Calu3 (cell line): ENCODE results near the gene TMEM214. TPM values are rescaled to one million over a fixed set of nuclear protein-coding genes. Genes with fewer than 3 reads are reported as not detected.

ENCODE experiments used
- BruUV-seq: library from RNA; stranded (reverse); fragments of 400-500 nt; replicated peaks from 2 replicates; lab custom pipeline; 2021; lab: Mats Ljungman, UMichigan
- CTCF ChIA-PET: fragments of 300-600 bp; sonication (Branson Sonifier 250); formaldehyde crosslinking; loops from one replicate; lab custom pipeline; 2022; ENCODE audit warnings: antibody characterized with exemption; lab: Charles Lee
- DNase-seq: peaks from one replicate; pipeline ENCODE4 v3.0.0; 2022
- H3K27ac Mint-ChIP-seq: one replicate; pipeline ENCODE4 v1.8.0; 2022; ENCODE audit warnings: mixed read lengths; ENCODE audit not compliant: unreplicated experiment
- H3K27me3 Mint-ChIP-seq: one replicate; pipeline ENCODE4 v1.8.0; 2022; ENCODE audit warnings: mixed read lengths; ENCODE audit not compliant: unreplicated experiment
- H3K36me3 Mint-ChIP-seq: one replicate; pipeline ENCODE4 v1.8.0; 2022; ENCODE audit warnings: mild to moderate bottlenecking, moderate library complexity, mixed read lengths; ENCODE audit not compliant: insufficient read depth, unreplicated experiment
- H3K4me1 Mint-ChIP-seq: one replicate; pipeline ENCODE4 v1.8.0; 2022; ENCODE audit warnings: mild to moderate bottlenecking, low read depth, mixed read lengths; ENCODE audit not compliant: unreplicated experiment
- H3K4me3 Mint-ChIP-seq: one replicate; pipeline ENCODE4 v1.8.0; 2022; ENCODE audit warnings: mild to moderate bottlenecking, low read depth, moderate library complexity, mixed read lengths; ENCODE audit not compliant: unreplicated experiment
- H3K9me3 Mint-ChIP-seq: one replicate; pipeline ENCODE4 v1.8.0; 2022; ENCODE audit warnings: low read depth, mixed read lengths; ENCODE audit not compliant: unreplicated experiment
- intact Hi-C: fragments of 100-400 bp; cut with micrococcal nuclease; formaldehyde crosslinking; loops from one replicate; pipeline ENCODE4 v1.10.0; 2022; ENCODE audit not compliant: unreplicated experiment
- total RNA-seq: library from RNA; stranded (reverse); gene quantifications from 2 replicates; pipeline ENCODE4 v1.2.3, GENCODE V29; 2022
- TF ChIP-seq, protein P1 (sequence below): fragments of 200-600 bp; IDR thresholded peaks from one replicate; pipeline ENCODE4 v1.8.0; 2022; ENCODE audit warnings: antibody characterized with exemption; ENCODE audit not compliant: unreplicated experiment

The TMEM214 gene
- total RNA-seq, 1 experiment from 2014 or later: 79.6 TPM

GRCh38 chr2:27076323-27076722 is 43.6 kb downstream of the TMEM214 start:
- Mint-ChIP-seq H3K27me3 (peaks cover 60% of the 10 kb centered on the region), H3K9me3 (no peaks in the 10 kb centered on the region), H3K36me3 (peaks cover 9% of the 10 kb centered on the region), H3K4me3 (no peak overlapping the region), H3K4me1 (peaks cover 9% of the 10 kb centered on the region), H3K27ac (no peak overlapping the region)
- DNase-seq: no peak
- intact Hi-C loops: no loop called here
- BruUV-seq: no TSS peak
- TF ChIP-seq, protein P1, sequence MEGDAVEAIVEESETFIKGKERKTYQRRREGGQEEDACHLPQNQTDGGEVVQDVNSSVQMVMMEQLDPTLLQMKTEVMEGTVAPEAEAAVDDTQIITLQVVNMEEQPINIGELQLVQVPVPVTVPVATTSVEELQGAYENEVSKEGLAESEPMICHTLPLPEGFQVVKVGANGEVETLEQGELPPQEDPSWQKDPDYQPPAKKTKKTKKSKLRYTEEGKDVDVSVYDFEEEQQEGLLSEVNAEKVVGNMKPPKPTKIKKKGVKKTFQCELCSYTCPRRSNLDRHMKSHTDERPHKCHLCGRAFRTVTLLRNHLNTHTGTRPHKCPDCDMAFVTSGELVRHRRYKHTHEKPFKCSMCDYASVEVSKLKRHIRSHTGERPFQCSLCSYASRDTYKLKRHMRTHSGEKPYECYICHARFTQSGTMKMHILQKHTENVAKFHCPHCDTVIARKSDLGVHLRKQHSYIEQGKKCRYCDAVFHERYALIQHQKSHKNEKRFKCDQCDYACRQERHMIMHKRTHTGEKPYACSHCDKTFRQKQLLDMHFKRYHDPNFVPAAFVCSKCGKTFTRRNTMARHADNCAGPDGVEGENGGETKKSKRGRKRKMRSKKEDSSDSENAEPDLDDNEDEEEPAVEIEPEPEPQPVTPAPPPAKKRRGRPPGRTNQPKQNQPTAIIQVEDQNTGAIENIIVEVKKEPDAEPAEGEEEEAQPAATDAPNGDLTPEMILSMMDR: no peak
- CTCF ChIA-PET: no interaction called here

DNA sequence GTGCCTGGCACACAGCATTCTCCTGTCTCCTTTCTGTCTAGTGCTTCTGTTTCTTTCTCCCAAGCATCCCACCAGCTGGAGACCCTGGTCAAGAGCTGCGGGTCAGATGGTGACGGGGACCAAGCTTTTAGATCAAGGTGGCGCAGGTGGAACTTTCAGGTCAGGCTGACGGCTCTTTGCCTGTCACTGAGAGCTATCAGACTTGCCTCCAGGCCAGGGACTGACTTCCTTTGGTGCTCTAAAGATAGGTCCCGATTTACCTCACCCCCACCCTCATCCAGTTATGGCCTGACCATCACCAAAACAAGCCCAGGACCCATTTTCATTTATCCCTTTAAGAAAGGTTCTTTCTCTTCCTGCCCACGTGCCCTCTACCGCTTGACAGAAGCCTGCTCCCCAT is 44.5 kb downstream of the TMEM214 start:
- Mint-ChIP-seq H3K27me3 (peaks cover 60% of the 10 kb centered on the region), H3K9me3 (no peaks in the 10 kb centered on the region), H3K4me1 (peaks cover 13% of the 10 kb centered on the region), H3K4me3 (no peak overlapping the region), H3K36me3 (peaks cover 9% of the 10 kb centered on the region), H3K27ac (no peak overlapping the region)
- TF ChIP-seq, protein P1: no peak
- intact Hi-C loops: no loop called here
- no TSS peak for BruUV-seq
- no peak for DNase-seq
- CTCF ChIA-PET: no interaction called here

DNA sequence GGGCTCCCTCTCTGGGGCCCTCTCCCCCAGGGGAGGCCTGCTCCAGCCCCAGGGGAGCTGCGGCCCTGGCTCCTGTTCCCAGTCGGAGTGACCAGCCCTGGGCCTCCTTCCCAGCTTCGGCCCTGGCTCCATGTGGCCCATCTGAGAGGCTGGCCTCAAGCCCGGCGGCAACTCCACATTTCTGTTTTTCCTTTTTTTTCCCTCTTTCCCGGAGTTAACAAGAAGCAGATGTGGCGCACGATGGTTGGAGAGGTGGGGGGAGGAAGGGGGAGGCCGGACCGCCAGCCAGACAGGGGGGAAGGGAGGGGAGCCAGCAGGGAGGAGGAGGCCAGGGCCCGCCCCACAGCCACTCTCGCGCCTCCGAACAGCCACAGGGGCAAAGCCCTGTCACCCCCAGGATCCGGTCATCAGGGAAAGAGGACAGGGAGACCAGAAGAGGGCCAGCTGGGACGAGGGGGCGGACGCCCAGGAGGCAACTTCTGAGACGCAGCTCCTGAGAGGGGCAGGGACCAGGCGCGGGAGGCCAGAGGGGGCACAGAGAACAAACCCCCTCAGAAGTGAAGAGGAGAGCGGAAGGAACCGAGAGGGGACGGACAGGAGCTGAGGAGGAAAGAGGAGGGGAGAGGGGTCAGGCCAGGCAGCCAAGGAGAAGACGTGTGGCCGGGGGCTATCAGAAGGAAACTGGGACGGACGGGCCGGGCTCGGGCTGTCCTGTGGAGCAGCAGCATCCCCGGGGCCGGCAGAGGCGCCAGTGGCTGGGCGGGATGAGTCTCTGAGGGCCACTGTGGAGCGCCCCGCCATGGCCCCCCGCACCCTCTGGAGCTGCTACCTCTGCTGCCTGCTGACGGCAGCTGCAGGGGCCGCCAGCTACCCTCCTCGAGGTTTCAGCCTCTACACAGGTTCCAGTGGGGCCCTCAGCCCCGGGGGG is 45.8 kb downstream of the TMEM214 start, which contains the start of gene EMILIN1:
Gene EMILIN1, plus strand, starts transcription at position 349 of the 928 bp plus-strand sequence. Its CDS starts 451 bp downstream, at position 800.
- no TSS peak for BruUV-seq
- no peak within 1 kb of the TSS for H3K4me3 Mint-ChIP-seq
- no peak within 1 kb of the TSS for H3K27ac Mint-ChIP-seq
- peaks cover 57% of the 10 kb centered on the region for H3K27me3 Mint-ChIP-seq
- H3K9me3 Mint-ChIP-seq: no peaks in the 10 kb centered on the region
- peaks cover 13% of the 10 kb centered on the region for H3K4me1 Mint-ChIP-seq
- DNase-seq: no peak
- intact Hi-C loops: no loop called here
- TF ChIP-seq, protein P1: no peak
- CTCF ChIA-PET: interaction anchor here (0.6 kb wide), 1 partner anchor 233 kb away, joined by 4 read pairs; no protein-coding TSS in a partner anchor
- H3K36me3 Mint-ChIP-seq: peaks cover 5% of the 10 kb centered on the region

- H3K4me1 Mint-ChIP-seq: peaks cover 13% of the 10 kb centered on the region
- intact Hi-C loops: no loop called here
- no peak for DNase-seq
- BruUV-seq: no TSS peak
- TF ChIP-seq, protein P1: no peak
- no peaks in the 10 kb centered on the region for H3K9me3 Mint-ChIP-seq
- H3K27ac Mint-ChIP-seq: no peak overlapping the region
- CTCF ChIA-PET: no interaction called here
- no peak overlapping the region for H3K4me3 Mint-ChIP-seq
- H3K36me3 Mint-ChIP-seq: peaks cover 5% of the 10 kb centered on the region
- H3K27me3 Mint-ChIP-seq: peaks cover 47% of the 10 kb centered on the region
Observed at GRCh38 chr2:27079233-27080139, 46.7 kb downstream of the TMEM214 start.
